Fibroblast of lung (primary cell): ENCODE data around the gene SMG6. TPM values are rescaled to one million over a fixed set of nuclear protein-coding genes. Genes with fewer than 3 reads are reported as not detected.

ENCODE experiments used
- DNase-seq, 2 donors: peaks; one replicate each; pipeline versions ENCODE4 v3.0.0 to v3.0.0-alpha.2; 2010; ENCODE audit warnings: low read depth in 2 of 2
- H2AFZ ChIP-seq: 2 replicates; pipeline ENCODE4 v1.5.1; 2012; ENCODE audit warnings: low read length, control low read depth, inconsistent platforms
- H3K27ac ChIP-seq: 2 replicates; pipeline ENCODE4 v1.5.1; 2011; ENCODE audit warnings: low read length, control low read depth; ENCODE audit not compliant: insufficient read depth
- H3K27me3 ChIP-seq: 2 replicates; pipeline ENCODE4 v1.5.1; 2011; ENCODE audit warnings: mild to moderate bottlenecking, low read length; ENCODE audit not compliant: control insufficient read depth, insufficient read depth
- H3K36me3 ChIP-seq: 2 replicates; pipeline ENCODE4 v1.5.1; 2011; ENCODE audit warnings: low read length; ENCODE audit not compliant: control insufficient read depth, insufficient read depth
- H3K4me1 ChIP-seq: 2 replicates; pipeline ENCODE4 v1.5.1; 2011; ENCODE audit warnings: low read length; ENCODE audit not compliant: control insufficient read depth, insufficient read depth; ENCODE audit errors: extremely low read depth
- H3K4me2 ChIP-seq: 2 replicates; pipeline ENCODE4 v1.5.1; 2011; ENCODE audit warnings: low read length, control low read depth; ENCODE audit not compliant: insufficient read depth; ENCODE audit errors: extremely low read depth
- H3K4me3 ChIP-seq, 4 experiments: fragments of 200-600 bp in 1 of 4; sonication (generic) in 1 of 4; replicated peaks in 1 of 4; 2 replicates each; pipeline ENCODE4 v1.5.1; 2011 to 2016; ENCODE audit warnings: low read length in 4 of 4, low read depth in 3 of 4, mild to moderate bottlenecking in 3 of 4, control low read depth in 2 of 4, inconsistent platforms in 1 of 4, mixed read lengths in 1 of 4; ENCODE audit not compliant: insufficient read depth in 1 of 4; ENCODE audit errors: control extremely low read depth in 1 of 4
- H3K79me2 ChIP-seq: 2 replicates; pipeline ENCODE4 v1.5.1; 2012; ENCODE audit warnings: mild to moderate bottlenecking, low read length, inconsistent platforms; ENCODE audit not compliant: control insufficient read depth, insufficient read depth
- H3K9ac ChIP-seq: 2 replicates; pipeline ENCODE4 v1.5.1; 2011; ENCODE audit warnings: mild to moderate bottlenecking, low read length, control low read depth; ENCODE audit not compliant: insufficient read depth
- H3K9me3 ChIP-seq: 2 replicates; pipeline ENCODE4 v1.5.1; 2012; ENCODE audit warnings: low read depth, low read length; ENCODE audit not compliant: control insufficient read depth, insufficient read depth
- H4K20me1 ChIP-seq: 2 replicates; pipeline ENCODE4 v1.5.1; 2011; ENCODE audit warnings: low read length; ENCODE audit not compliant: control insufficient read depth, insufficient read depth; ENCODE audit errors: extremely low read depth
- EZH2 ChIP-seq: IDR thresholded peaks from 2 replicates; pipeline ENCODE4 v1.5.1; 2012; ENCODE audit warnings: low read length, control low read depth, mild to moderate bottlenecking; ENCODE audit errors: missing control alignments
- polyA plus RNA-seq, 2 donors: library from polyadenylated mRNA; depleted of rRNA in 1 of 2; stranded (reverse) in 1 of 2; unstranded in 1 of 2; fragments of >200 nt; gene quantifications; 2 replicates each; pipeline ENCODE4 v1.2.1, GENCODE V29; 2011 to 2012; ENCODE audit warnings: missing spikeins in 1 of 2
- total RNA-seq: library from RNA; depleted of rRNA; stranded (reverse); fragments of >200 nt; gene quantifications from 2 replicates; pipeline ENCODE4 v1.2.1, GENCODE V29; 2014
- TF ChIP-seq, protein P1 (sequence below), 2 donors: IDR thresholded peaks in 1 of 2; conservative IDR thresholded peaks in 1 of 2; 1 replicate in 1 of 2; 2 replicates in 1 of 2; pipeline ENCODE4 v1.5.1; 2011 to 2012; ENCODE audit warnings: low read length in 2 of 2, control low read depth in 1 of 2, inconsistent platforms in 1 of 2, low read depth in 1 of 2, mild to moderate bottlenecking in 1 of 2

SMG6 gene
- total and polyA plus RNA-seq, 2 donors (not counting 1 experiment from before 2014, with no cell fraction given): 14.7 to 29.9 TPM

DNA sequence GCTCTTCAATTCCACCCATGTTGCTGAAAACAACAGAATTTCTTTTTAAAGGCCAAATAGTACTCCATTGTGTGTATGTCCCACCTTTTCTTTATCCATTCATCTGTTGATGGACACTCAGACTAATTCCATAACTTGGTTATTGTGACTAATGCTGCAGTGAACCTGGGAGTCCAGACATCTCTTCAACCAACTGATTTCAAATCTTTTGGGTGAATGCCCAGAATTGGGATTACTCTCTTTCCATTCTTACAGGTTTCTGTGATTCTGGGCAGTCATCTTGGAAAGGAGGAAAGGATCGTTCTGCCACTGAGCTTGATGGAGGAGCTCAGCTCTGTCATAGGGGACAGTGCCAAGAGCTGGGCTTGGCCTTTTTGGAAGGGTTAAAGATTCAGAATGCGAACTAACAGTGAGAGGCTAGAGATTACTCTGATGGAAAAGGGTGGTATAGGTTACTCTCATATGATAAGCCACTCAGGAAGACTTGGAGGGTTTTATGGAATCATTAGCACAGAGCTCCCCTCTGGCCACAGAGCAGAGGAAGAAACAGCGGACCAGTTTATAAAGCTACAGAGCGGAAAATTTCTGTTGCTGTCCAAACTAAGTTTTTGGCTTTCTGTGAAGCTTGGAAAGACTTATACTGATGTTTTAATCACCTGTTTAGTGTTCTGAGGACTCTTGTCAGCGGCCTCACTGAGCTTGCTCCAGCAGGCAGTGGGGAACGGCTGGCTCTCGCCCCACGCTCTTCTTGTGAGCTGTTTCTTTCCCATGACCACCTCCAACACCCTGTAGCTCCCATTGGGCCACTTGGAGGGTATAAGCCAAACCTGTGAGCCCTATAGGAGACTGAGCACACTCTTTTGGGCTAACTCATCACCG, 200.4 kb downstream of the SMG6 start:
- Histone ChIP-seq H3K9me3 (no peaks in the 10 kb centered on the region), H2AFZ (no peak overlapping the region), H3K79me2 (no peaks in the 10 kb centered on the region), H3K4me1 (peaks cover 6% of the 10 kb centered on the region), H3K4me2 (no peak overlapping the region), H3K27ac (no peak overlapping the region), H3K36me3 (no peaks in the 10 kb centered on the region), H4K20me1 (no peaks in the 10 kb centered on the region), H3K4me3 (no peak overlapping the region), H3K9ac (no peak overlapping the region), H3K27me3 (no peaks in the 10 kb centered on the region)
- TF ChIP-seq EZH2: no peak
- TF ChIP-seq, protein P1, sequence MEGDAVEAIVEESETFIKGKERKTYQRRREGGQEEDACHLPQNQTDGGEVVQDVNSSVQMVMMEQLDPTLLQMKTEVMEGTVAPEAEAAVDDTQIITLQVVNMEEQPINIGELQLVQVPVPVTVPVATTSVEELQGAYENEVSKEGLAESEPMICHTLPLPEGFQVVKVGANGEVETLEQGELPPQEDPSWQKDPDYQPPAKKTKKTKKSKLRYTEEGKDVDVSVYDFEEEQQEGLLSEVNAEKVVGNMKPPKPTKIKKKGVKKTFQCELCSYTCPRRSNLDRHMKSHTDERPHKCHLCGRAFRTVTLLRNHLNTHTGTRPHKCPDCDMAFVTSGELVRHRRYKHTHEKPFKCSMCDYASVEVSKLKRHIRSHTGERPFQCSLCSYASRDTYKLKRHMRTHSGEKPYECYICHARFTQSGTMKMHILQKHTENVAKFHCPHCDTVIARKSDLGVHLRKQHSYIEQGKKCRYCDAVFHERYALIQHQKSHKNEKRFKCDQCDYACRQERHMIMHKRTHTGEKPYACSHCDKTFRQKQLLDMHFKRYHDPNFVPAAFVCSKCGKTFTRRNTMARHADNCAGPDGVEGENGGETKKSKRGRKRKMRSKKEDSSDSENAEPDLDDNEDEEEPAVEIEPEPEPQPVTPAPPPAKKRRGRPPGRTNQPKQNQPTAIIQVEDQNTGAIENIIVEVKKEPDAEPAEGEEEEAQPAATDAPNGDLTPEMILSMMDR (conservative IDR thresholded peaks at IDR 0.05 in 1 of 2, IDR thresholded peaks at IDR 0.05 in 1 of 2; ENCODE audit: low read depth in 1 of 2, low read length in 2 of 2): no peak
- peak; percentile 53 to 95 for DNase-seq

DNA sequence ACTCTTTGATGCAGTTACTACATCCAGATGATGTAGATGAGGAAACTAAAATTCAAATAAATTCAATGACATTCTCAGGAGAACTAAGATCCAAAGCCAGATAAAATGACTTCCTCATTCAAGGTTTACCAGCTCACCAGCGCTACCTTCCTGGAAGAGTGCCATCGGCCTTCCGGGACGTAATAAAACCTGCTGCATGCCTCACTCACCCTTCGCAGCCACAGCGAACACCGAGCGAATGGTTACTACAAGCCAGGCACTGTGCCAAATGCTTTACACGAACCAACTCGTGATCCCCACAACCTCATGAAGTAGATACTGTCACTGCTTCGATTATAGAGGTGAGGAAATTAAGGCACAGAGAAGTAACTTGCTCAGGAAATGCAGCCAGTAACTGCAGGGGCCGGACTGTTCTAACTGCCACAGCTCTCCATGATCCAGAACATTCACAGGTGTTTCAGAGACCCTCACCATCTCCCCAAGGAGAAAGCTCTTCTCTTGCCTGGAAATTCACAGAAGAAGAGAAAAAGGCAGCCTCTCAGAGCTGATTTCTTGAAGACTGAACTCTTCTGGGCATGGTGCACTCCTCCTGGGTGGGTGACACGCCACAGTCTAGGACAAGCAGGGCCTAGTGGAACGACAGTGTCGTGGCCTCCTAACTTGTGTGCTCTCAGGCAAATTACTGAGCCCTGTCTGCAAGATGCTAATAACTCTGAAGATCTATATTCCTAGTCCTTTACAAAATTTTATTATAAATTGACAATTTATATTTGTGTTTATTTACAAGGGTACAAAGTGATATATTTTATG, 201.9 kb downstream of the SMG6 start:
- Histone ChIP-seq H3K27me3 (no peaks in the 10 kb centered on the region), H3K9ac (no peak overlapping the region), H3K4me3 (no peak overlapping the region), H4K20me1 (no peaks in the 10 kb centered on the region), H3K27ac (no peak overlapping the region), H3K4me2 (no peak overlapping the region), H3K79me2 (no peaks in the 10 kb centered on the region), H3K36me3 (no peaks in the 10 kb centered on the region), H3K9me3 (no peaks in the 10 kb centered on the region), H2AFZ (no peak overlapping the region), H3K4me1 (peaks cover 3% of the 10 kb centered on the region)
- DNase-seq: peak in 1 of 2 donors; percentile 89
- TF ChIP-seq, protein P1 (conservative IDR thresholded peaks at IDR 0.05 in 1 of 2, IDR thresholded peaks at IDR 0.05 in 1 of 2; ENCODE audit: low read depth in 1 of 2, low read length in 2 of 2): no peak
- no peak for TF ChIP-seq EZH2

DNA sequence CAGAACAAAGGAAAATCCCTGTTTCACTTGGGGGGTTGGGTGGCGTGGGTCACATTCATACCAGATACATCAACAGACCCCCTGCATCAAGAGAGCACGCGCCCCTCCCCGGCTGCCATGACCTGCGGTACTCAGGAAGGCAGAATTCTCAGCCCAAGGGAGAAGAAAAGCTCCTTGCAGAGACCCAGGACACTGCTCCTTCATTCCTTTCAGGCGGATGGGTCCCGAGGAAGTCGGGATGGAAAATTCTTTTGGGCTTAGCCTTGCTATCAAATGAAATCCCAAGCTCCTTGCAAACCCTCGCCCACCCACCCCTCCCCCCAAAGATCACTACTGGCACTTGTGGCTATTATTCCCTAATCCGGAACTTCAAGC, 208.1 kb downstream of the SMG6 start:
- Histone ChIP-seq H3K27me3 (no peaks in the 10 kb centered on the region), H3K4me3 (no peak overlapping the region), H2AFZ (no peak overlapping the region), H3K9ac (no peak overlapping the region), H4K20me1 (no peaks in the 10 kb centered on the region), H3K4me1 (peaks cover 9% of the 10 kb centered on the region), H3K4me2 (no peak overlapping the region), H3K27ac (no peak overlapping the region), H3K79me2 (no peaks in the 10 kb centered on the region), H3K36me3 (peaks cover 3% of the 10 kb centered on the region), H3K9me3 (no peaks in the 10 kb centered on the region)
- TF ChIP-seq EZH2: no peak
- TF ChIP-seq, protein P1 (conservative IDR thresholded peaks at IDR 0.05 in 1 of 2, IDR thresholded peaks at IDR 0.05 in 1 of 2; ENCODE audit: low read depth in 1 of 2, low read length in 2 of 2): no peak
- DNase-seq: no peak
